Measurements from ENCODE around the gene UFSP1.

DNA sequence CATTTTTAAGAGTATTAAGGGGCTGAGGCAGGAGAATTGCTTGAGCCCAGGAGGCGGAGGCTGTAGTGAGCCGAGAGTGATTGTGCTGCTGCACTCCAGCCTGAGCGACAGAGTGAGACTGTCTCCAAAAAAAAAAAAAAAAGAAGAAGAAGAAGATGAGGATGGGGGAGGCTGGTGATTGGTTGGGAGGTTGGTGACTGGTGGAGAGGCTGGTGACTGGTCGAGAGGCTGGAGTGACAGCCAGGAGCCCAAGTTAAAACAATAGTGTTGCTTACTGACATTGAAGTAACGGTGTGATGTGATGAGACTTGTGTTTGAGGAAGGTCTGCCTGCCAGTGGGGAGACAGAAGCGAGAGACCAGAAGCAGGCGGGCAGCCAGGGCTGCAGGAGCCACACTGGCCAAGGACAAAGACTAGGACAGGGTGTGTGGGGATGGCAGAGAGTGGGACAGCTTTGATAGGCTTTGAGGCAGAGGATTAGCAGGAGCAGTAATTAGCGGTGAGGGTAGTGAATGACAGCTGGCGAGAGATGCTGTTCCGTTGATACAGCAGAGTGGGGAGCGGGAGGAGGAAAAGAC is 9.7 kb downstream of the UFSP1 start:
- TF ChIP-seq ESRRA (CRISPR knock-in tag; IDR thresholded peaks at IDR 0.05; ENCODE audit: low read depth) (no peak), ATF7 (IDR thresholded peaks at IDR 0.05) (no peak), ATF7 (CRISPR knock-in tag; IDR thresholded peaks at IDR 0.05) (no peak), EP300 (IDR thresholded peaks at IDR 0.05; ENCODE audit: low read depth in 2 of 2, low read length in 2 of 2) (no peak), EP300 (CRISPR knock-in tag; IDR thresholded peaks at IDR 0.05; ENCODE audit: borderline replicate concordance) (no peak), HDAC1 (CRISPR knock-in tag; IDR thresholded peaks at IDR 0.05) (no peak), ZNF772 (CRISPR knock-in tag; IDR thresholded peaks at IDR 0.05) (no peak), TP53 (CRISPR knock-in tag; conservative IDR thresholded peaks at IDR 0.05) (no peak), CREM (IDR thresholded peaks at IDR 0.05) (no peak), CREM (CRISPR knock-in tag; IDR thresholded peaks at IDR 0.05) (no peak)
- TF ChIP-seq, protein P1, sequence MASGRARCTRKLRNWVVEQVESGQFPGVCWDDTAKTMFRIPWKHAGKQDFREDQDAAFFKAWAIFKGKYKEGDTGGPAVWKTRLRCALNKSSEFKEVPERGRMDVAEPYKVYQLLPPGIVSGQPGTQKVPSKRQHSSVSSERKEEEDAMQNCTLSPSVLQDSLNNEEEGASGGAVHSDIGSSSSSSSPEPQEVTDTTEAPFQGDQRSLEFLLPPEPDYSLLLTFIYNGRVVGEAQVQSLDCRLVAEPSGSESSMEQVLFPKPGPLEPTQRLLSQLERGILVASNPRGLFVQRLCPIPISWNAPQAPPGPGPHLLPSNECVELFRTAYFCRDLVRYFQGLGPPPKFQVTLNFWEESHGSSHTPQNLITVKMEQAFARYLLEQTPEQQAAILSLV (CRISPR knock-in tag; IDR thresholded peaks at IDR 0.05; ENCODE audit: borderline replicate concordance): no peak

All from HepG2 (cell line).